B cell (primary cell): ENCODE measurements around the gene ATG7. TPM values are rescaled to one million over a fixed set of nuclear protein-coding genes. Genes with fewer than 3 reads are reported as not detected.

Experiments used
- ATAC-seq: fragments of 200-7000 bp; cut with Tn5 transposase; one replicate; pipeline ENCODE4 v1.10.0; 2021; ENCODE audit warnings: low read depth, mild to moderate bottlenecking, moderate number of reproducible peaks, moderate library complexity
- CTCF ChIA-PET: fragments of 350-600 bp; sonication (Branson Sonifier 250); formaldehyde crosslinking; loops from one replicate; lab custom pipeline; 2021; ENCODE audit warnings: antibody characterized with exemption, inconsistent platforms; lab: Charles Lee
- POLR2A ChIA-PET: fragments of 350-600 bp; sonication (Branson Sonifier 250); formaldehyde crosslinking; loops from one replicate; lab custom pipeline; 2021; ENCODE audit warnings: antibody characterized with exemption; lab: Charles Lee
- DNase-seq: peaks from one replicate; pipeline ENCODE4 v3.0.0; 2013
- H2AFZ ChIP-seq: 2 replicates; pipeline ENCODE4 v1.6.1; 2012; ENCODE audit warnings: mild to moderate bottlenecking, low read depth, low read length; ENCODE audit not compliant: insufficient read depth, poor library complexity, severe bottlenecking
- H3K27ac ChIP-seq, 2 donors: 1 replicate in 1 of 2; 2 replicates in 1 of 2; pipeline ENCODE4 v1.5.1; 2012 to 2013; ENCODE audit warnings: low read length in 2 of 2, mild to moderate bottlenecking in 2 of 2, moderate library complexity in 1 of 2
- H3K27me3 ChIP-seq, 4 experiments: fragments of 200-600 bp in 1 of 4; sonication (generic) in 1 of 4; replicated peaks in 1 of 4; 1 replicate in 2 of 4; 2 replicates in 2 of 4; pipeline versions ENCODE4 v1.6.1 to v1.7.0; 2013 to 2016; ENCODE audit warnings: low read length in 3 of 4, mild to moderate bottlenecking in 2 of 4, mixed read lengths in 1 of 4, moderate library complexity in 1 of 4; ENCODE audit not compliant: insufficient read depth in 4 of 4, control insufficient read depth in 3 of 4; ENCODE audit errors: control extremely low read depth in 1 of 4
- H3K36me3 ChIP-seq, 2 experiments: replicated peaks in 1 of 2; 1 replicate in 1 of 2; 2 replicates in 1 of 2; pipeline versions ENCODE4 v1.6.1 to v1.7.1; 2013; ENCODE audit warnings: low read length in 1 of 2; ENCODE audit not compliant: insufficient read depth in 2 of 2, control insufficient read depth in 1 of 2; ENCODE audit errors: control extremely low read depth in 1 of 2, extremely low read depth in 1 of 2
- H3K4me1 ChIP-seq, 2 donors: fragments of 200-600 bp in 1 of 2; sonication (generic) in 1 of 2; 1 replicate in 1 of 2; 2 replicates in 1 of 2; pipeline versions ENCODE4 v1.5.1 to v1.6.1; 2013 to 2017; ENCODE audit warnings: low read length in 2 of 2; ENCODE audit not compliant: control insufficient read depth in 2 of 2, insufficient read depth in 2 of 2
- H3K4me2 ChIP-seq: replicated peaks from 2 replicates; pipeline ENCODE3; 2012; ENCODE audit warnings: mild to moderate bottlenecking, low read depth, low read length; ENCODE audit not compliant: poor library complexity, severe bottlenecking
- H3K4me3 ChIP-seq, 5 experiments: fragments of 200-600 bp in 1 of 5; sonication (generic) in 1 of 5; 1 replicate in 3 of 5; 2 replicates in 2 of 5; pipeline versions ENCODE4 v1.5.1 to v1.7.0; 2011 to 2016; ENCODE audit warnings: low read length in 4 of 5, mild to moderate bottlenecking in 4 of 5, low read depth in 2 of 5, control low read depth in 1 of 5, moderate library complexity in 1 of 5; ENCODE audit not compliant: insufficient read depth in 1 of 5; ENCODE audit errors: control extremely low read depth in 1 of 5, extremely low read depth in 1 of 5
- H3K79me2 ChIP-seq: fragments of 200-600 bp; sonication (generic); one replicate; pipeline ENCODE4 v1.6.0; 2016; ENCODE audit warnings: low read length; ENCODE audit not compliant: control insufficient read depth, insufficient read depth
- H3K9ac ChIP-seq: fragments of 200-600 bp; sonication (generic); 2 replicates; pipeline ENCODE4 v1.6.1; 2017; ENCODE audit warnings: mild to moderate bottlenecking, low read length, moderate library complexity
- H3K9me3 ChIP-seq, 3 donors: one replicate each; pipeline versions ENCODE4 v1.6.1 to v1.7.1; 2013; ENCODE audit warnings: low read length in 2 of 3; ENCODE audit not compliant: control insufficient read depth in 2 of 3, insufficient read depth in 1 of 3; ENCODE audit errors: control extremely low read depth in 1 of 3
- H4K20me1 ChIP-seq: 2 replicates; pipeline ENCODE4 v1.6.0; 2012; ENCODE audit warnings: mild to moderate bottlenecking, low read length; ENCODE audit not compliant: insufficient read depth, control insufficient read depth, poor library complexity, severe bottlenecking
- H3K27ac Mint-ChIP-seq: one replicate; pipeline ENCODE4 v1.8.0; 2021; ENCODE audit warnings: mixed read lengths
- H3K27me3 Mint-ChIP-seq: one replicate; pipeline ENCODE4 v1.8.0; 2021; ENCODE audit warnings: mixed read lengths
- H3K4me1 Mint-ChIP-seq: one replicate; pipeline ENCODE4 v1.8.0; 2021; ENCODE audit warnings: mixed read lengths
- H3K4me3 Mint-ChIP-seq: one replicate; pipeline ENCODE4 v1.8.0; 2021; ENCODE audit warnings: mixed read lengths
- H3K9me3 Mint-ChIP-seq: one replicate; pipeline ENCODE4 v1.8.0; 2022; ENCODE audit warnings: mixed read lengths; ENCODE audit not compliant: insufficient read depth
- EZH2 ChIP-seq: IDR thresholded peaks from 2 replicates; pipeline ENCODE4 v1.6.1; 2012; ENCODE audit warnings: borderline replicate concordance, low read depth, mild to moderate bottlenecking, moderate library complexity, low read length; ENCODE audit not compliant: insufficient read depth, poor library complexity, severe bottlenecking
- WGBS: methylation state at CpG from one replicate; pipeline ENCODE4 v1.1.5; 2013; ENCODE audit warnings: missing lambda C conversion rate; ENCODE audit not compliant: insufficient coverage; 5-methylcytosine and 5-hydroxymethylcytosine counted together
- intact Hi-C: fragments of 100-400 bp; cut with micrococcal nuclease; formaldehyde crosslinking; loops from one replicate; pipeline ENCODE4 v1.10.0; 2022
- polyA plus RNA-seq: library from polyadenylated mRNA; depleted of rRNA; stranded (reverse); fragments of >200 nt; gene quantifications from 2 replicates; pipeline ENCODE4 v1.2.3, GENCODE V29; 2012
- total RNA-seq, 2 donors: library from RNA; stranded (reverse); fragments of 120-200 nt in 1 of 2; gene quantifications; 1 replicate in 1 of 2; 2 replicates in 1 of 2; pipeline versions ENCODE4 v1.2.3 to v1.2.4, GENCODE V29; 2013 to 2022
- TF ChIP-seq, protein P1 (sequence below): fragments of 200-600 bp; IDR thresholded peaks from one replicate; pipeline ENCODE4 v1.8.0; 2022; ENCODE audit warnings: antibody characterized with exemption, mild to moderate bottlenecking

ATG7 gene
- total and polyA plus RNA-seq, 2 donors (not counting 1 experiment from before 2014, with no cell fraction given), result 13.9 to 66.4 TPM

DNA sequence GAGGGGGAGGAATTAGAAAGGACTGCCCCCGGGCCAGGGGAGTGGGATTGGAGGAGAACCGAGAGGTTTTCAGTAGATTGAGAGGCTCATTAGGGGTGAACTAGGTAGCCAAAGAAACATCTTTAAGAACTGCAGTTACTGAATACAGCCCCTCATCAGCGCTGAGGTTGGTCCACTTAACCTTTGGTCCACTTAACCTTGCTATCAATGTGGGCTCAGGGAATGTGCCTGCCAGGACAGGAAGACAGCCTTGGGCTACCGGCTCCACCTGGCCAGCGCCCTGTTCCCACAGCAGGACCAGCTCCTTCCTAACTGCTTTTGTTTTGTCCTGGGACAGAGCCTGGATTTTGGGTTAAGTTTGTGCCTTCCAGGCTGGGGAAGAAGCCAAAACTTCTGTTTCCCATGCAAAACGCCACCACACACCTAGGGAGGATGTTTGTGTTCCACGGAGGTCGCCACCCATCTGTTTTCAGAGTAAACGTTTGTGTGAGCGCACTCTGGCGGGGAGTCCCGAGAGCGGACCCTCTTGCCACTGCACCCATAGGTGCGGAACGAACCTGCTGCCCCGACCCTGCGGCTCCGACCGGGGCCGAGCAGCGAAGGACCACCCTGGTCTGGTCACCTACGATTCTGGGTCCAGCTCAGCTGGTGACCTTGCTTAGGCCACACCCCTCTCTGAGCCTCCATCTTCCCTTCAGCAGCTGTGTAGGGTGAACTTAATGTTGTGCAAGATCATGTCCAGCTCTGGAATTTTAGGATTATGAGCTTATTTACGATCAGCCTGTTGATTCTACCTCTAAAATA lies 264.1 kb downstream of the ATG7 start:
- H3K36me3 ChIP-seq, result no peaks in the 10 kb centered on the region
- Mint-ChIP-seq H3K4me3 (no peak overlapping the region), H3K27me3 (no peaks in the 10 kb centered on the region), H3K4me1 (no peaks in the 10 kb centered on the region), H3K9me3 (no peaks in the 10 kb centered on the region), H3K27ac (no peak overlapping the region)
- no peaks in the 10 kb centered on the region for H4K20me1 ChIP-seq
- H3K4me2 ChIP-seq, result no peak overlapping the region
- intact Hi-C loops, result no loop called here
- no peak overlapping the region for H3K9ac ChIP-seq
- DNase-seq (no peak), ATAC-seq (no peak)
- H3K27ac ChIP-seq, result no peak overlapping the region
- ChIA-PET CTCF (no interaction called here), POLR2A (no interaction called here)
- no peaks in the 10 kb centered on the region for H3K27me3 ChIP-seq
- H3K4me1 ChIP-seq, result no peaks in the 10 kb centered on the region
- TF ChIP-seq, protein P1, sequence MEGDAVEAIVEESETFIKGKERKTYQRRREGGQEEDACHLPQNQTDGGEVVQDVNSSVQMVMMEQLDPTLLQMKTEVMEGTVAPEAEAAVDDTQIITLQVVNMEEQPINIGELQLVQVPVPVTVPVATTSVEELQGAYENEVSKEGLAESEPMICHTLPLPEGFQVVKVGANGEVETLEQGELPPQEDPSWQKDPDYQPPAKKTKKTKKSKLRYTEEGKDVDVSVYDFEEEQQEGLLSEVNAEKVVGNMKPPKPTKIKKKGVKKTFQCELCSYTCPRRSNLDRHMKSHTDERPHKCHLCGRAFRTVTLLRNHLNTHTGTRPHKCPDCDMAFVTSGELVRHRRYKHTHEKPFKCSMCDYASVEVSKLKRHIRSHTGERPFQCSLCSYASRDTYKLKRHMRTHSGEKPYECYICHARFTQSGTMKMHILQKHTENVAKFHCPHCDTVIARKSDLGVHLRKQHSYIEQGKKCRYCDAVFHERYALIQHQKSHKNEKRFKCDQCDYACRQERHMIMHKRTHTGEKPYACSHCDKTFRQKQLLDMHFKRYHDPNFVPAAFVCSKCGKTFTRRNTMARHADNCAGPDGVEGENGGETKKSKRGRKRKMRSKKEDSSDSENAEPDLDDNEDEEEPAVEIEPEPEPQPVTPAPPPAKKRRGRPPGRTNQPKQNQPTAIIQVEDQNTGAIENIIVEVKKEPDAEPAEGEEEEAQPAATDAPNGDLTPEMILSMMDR, result no peak
- TF ChIP-seq EZH2, result no peak
- no peak overlapping the region for H3K4me3 ChIP-seq
- H3K79me2 ChIP-seq, result no peaks in the 10 kb centered on the region
- no peak overlapping the region for H2AFZ ChIP-seq
- WGBS, result 95% methylated on average over 21 of the region's 23 CpGs
- H3K9me3 ChIP-seq, result peaks cover 0 to 2% (median 0%) of the 10 kb centered on the region in 3 donors

DNA sequence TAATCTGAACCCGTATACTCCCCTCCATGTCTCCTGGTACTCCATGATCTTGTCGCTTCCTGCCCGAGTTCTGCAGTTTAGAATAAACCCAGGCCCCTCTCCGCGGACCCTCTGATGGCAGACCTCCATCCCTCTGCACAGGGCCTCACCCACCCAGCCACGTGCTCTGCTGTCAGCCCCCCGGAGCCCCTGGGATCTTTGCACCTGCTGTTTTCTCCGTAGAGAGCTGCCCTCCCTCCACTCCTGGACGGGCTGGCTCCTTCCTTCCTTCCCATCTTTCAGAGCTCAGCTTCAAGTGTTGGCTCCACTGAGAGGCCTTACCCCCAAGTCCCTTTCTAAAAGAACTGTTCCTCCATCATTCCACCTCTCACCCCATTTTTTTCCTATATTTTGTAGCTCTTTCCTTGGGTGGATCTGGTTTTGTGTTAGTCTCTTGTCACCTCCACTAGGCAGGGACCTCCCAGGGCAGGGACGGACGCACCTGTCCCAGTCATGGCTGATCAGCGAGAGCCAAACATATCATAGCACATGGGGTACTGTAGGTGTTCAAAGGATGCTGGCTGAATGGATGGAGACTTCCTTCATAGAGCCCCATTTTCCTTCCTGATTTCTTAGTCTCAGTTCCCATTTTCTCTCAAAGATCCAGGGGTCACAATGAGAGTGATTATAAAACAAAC lies 264.9 kb downstream of the ATG7 start:
- no peaks in the 10 kb centered on the region for H3K4me1 ChIP-seq
- no peak overlapping the region for H3K27ac ChIP-seq
- no peak overlapping the region for H3K4me2 ChIP-seq
- TF ChIP-seq, protein P1, result no peak
- TF ChIP-seq EZH2, result no peak
- Mint-ChIP-seq H3K9me3 (no peaks in the 10 kb centered on the region), H3K4me1 (no peaks in the 10 kb centered on the region), H3K27ac (no peak overlapping the region), H3K4me3 (no peak overlapping the region), H3K27me3 (no peaks in the 10 kb centered on the region)
- no peak overlapping the region for H3K9ac ChIP-seq
- H4K20me1 ChIP-seq, result no peaks in the 10 kb centered on the region
- H3K4me3 ChIP-seq, result no peak overlapping the region
- no peaks in the 10 kb centered on the region for H3K36me3 ChIP-seq
- no peaks in the 10 kb centered on the region for H3K79me2 ChIP-seq
- peaks cover 0 to 2% (median 0%) of the 10 kb centered on the region in 3 donors for H3K9me3 ChIP-seq
- intact Hi-C loops, result no loop called here
- H2AFZ ChIP-seq, result no peak overlapping the region
- DNase-seq (no peak), ATAC-seq (no peak)
- no peaks in the 10 kb centered on the region for H3K27me3 ChIP-seq
- ChIA-PET CTCF (no interaction called here), POLR2A (no interaction called here)
- 90% methylated on average over 9 of the region's 12 CpGs for WGBS
